GDM1 (cell line): ENCODE data around the gene C3.

Experiments used
- DNase-seq: peaks from one replicate; lab custom pipeline; 2025; lab: John Stamatoyannopoulos, UW

C3 gene

DNA sequence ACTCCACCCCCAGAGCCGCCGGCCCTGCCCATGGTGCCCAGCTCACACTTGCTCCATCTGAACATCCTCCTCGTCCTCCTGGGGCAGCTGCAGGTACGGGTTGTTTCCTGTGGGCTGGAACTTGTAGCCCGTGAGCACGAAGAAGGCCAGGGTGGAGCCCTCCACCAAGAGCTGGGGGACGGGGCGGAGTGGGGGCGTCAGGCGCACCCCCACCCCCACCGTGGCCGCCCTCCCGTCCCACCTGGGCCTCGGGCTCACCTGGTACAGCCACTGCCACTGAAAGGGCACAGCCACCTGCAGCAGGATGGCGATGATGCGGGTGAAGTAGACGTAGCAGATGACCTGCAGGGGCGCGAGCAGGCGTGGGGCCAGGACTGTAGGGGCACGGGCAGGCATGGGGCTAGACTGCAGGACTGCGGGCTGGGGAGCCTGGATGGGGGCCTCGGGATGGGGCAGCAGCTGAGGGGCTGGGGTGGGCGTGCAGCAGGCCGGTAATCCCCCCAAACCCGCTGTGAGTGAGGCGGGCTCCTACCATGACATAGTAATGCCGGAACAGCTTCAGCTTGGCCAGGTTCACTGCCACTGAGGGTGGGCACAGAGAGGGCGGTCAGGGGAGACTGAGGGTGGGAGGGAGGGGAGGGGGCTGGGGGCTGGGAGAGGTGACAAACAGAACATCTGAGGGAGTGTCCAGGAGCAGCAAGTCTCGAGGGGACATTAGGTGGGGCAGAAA is 10.7 kb upstream of the C3 start:
- no peak for DNase-seq

DNA sequence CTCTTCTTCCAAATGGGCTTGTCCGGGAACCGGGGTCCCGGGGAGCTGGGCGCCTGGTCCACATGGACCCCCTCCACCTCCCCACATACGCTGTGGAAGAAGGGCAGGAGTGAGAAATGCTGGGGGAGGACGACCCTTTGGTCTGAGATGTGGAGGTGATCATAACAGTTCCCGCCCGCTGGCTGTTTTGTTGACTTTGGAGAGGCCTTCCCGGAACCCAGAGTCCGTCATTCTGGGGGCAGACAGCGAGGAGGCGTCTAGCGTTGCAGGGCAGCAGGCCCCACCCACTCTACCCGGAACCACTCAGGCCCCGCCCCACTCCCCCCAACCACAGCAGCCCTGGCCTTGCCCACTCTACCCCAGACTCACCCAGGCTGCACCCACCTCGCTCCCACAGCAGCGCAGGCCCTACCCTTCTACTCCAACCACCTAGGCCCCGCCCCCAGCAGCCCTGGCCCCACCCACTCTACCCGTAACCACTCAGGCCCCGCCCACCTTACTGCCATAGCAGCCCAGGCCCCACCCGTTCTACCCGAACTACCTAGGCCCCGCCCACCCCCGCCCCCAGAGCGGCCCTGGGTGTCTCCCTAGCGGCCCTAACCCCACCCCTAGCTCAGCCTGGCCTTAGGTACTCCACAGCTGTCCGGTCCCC is 9.8 kb upstream of the C3 start:
- no peak for DNase-seq

DNA sequence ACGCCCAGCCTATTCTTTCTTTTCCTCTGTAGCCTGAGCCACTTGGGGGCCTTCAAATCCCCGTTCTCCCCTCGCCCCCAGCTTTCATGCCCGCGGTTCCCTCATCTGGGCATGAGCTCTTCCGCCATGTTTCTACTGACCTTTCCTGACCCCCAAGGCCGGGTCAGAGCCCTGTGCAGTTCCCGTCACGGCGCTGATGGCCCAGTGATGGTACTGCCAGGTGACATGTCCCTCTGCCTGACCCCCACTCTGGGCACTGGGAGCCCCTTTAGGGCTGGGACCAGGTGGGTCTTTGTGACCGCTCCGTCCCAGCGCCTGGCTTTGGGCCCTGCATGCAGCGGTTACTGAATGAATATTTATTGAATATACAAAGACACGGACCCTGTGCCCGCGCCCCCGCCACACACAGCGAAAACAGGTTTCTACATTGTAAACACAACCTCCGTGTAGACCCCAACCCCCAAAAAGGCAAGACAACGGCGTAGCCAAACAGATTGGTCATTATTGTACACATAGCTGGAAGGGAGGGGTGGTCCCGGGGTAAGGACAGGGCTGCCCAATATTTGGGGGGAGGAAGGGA is 9.2 kb upstream of the C3 start:
- DNase-seq: no peak

DNA sequence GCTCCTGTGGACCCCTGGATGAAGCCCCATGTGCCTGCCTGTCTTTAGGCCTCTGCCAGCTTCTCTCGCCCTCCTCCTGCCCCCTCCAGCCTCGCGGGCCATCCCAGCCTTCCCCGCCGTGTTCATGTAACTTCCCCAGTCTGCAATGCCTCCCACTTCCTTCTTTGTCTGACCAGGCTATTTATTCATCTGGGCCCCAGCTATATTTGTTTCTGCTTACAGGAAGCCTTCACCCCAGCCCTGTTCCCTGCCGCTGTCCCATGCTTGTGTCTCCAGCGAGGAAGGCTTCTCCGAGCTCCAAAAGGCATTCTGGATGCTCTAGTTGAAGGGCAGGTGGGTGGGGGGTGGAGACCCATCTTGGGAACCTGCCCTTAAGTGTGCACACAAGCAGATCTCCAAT is 7.9 kb upstream of the C3 start:
- DNase-seq: peak; percentile 77

DNA sequence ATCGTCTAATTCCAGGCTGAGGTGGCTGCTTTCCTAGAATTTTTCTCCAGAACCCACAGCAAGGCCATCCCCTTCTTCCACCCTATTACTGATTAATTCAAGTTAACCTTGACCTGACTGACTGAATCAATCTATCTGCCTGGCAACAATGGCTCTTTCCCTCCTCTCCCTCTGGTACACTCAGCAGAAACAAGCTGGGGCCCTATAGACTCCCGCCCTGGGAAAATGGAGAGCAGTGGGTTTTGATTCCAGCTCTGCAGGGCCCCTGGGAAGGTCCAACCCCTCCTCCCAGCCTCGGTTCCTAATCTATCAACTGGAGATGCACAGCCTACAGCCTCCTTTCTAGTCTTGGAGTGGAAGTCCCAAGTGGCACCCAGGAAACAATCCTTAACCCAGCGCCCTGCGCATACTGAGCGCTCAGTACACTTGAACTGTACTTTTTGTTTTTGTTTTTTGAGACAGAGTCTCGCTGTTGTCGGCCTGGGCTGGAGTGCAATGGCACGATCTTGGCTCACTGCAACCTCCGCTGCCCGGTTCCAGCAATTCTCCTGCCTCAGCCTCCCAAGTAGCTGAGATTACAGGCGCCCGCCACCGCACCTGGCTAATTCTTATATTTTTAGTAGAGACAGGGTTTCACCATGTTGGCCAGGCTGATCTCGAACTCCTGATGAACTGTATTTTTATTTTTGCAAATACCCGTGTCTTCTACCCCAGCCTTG is 5.2 kb upstream of the C3 start:
- no peak for DNase-seq

DNA sequence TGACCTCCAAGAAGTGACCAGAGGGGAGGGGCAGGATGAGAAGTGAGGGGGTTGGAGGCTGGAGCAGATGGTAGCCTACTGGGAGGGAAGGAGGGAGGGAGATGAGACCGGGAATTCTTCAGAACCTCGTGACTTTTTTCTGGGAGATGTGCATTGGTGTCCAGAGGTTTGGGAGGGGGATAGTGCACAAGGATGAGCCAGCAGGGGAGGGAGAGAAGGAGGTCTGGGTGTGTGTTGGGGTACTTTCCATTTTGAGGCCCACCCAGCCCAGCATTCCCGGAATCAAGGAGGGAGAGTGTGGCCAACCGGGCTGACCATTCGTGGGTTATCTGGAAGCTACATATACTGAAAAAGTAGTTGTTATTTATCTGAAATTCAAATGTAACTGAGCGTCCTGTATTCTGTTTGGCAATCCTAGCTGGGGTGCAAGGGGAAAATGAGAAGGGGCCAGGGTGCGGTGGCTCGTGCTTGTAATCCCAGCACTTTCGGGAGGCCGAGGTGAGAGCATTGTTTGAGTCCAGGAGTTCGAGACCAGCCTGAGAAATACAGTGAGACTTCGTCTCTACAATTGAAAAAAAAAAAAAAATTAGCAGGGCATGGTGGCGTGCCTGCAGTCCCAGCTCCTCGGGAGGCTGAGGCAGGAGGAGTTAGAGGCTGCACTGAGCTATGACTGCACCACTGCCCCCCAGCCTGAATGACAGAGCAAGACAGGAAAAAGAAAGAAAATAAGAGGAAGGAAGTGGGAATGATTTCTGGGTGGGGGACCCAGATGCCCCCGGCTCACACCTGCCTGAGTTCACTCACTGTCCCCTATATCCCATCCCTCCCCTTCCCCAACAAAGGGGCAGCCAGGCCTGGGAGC is 4.4 kb upstream of the C3 start:
- no peak for DNase-seq

DNA sequence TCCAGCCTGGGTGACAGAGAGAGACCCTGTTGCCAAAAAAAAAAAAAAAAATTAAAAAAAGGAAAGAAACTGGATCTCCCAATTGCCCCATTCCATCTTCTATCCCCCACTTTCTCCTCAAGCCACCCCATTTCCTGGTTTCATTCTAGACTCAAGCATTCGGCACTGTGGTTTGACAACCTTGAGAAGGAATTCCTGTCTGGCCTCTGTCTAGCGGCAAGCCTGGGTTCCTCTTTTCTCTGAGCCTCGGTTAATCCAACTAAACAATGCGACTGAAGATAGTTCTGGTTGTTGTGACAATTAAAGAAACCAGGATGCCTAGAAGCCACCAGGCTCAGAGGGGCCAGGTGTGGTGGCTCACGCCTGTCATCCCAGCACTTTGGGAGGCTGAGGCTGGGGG is 3.3 kb upstream of the C3 start:
- DNase-seq: peak; percentile 47

DNA sequence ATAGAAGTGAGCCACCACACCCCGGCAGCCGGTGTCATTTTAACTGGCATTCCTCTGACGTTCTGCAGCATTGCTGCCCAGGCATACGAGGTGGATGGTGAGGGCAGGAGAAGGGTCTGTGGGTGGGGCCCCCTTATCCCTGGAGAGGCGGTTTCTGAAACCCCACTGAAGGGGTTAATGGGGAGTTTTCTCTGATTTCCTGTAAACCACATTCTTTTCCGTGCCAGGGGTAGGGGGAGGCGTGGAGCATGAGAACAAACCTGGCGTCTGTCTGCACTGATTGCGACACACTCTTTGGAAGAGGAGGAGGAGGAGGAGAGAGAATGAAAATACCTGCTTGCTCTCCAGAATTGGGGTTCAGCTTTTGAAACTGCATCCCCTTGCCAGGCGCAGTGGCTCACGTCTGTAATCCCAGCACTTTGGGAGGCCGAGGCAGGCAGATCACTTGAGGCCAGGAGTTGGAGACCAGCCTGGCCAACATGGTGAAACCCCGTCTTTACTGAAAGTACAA is 2.7 kb upstream of the C3 start:
- DNase-seq: no peak

DNA sequence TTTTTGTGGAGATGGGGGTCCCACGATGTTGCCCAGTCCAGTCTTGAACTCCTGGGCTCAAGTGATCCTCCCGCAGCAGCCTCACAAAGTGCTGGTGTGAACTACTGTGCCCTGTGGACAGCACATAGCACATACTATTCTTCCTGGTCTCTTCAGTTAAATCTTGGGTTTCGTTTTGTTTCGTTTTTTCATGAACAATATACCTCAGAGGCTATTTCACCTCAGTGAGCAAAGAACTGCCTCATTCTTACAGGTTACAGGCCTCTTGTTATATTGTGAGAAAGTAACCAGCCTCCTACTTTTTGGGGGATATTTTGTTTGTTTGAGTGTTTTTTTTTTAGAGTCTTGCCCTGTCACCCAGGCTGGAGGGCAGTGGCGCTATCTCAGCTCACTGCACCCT is 1.3 kb upstream of the C3 start:
- no peak for DNase-seq

DNA sequence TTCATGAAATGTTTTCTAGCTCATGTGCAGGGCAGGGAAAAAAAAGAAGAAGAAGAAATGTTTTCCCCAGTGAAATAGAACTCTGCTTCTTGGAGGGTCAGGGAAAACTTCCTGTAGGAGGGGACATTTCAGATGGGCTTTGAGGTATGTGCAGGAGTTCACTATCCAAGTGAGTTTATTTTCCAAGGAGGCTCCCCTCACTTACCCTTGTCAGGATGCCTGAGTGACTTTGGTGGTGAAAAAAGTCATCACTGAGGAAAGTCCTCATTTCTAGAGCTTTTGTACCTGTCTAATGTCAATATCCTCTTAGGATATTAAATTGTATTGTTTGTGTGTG is 656 bp upstream of the C3 start:
- DNase-seq: no peak

DNA sequence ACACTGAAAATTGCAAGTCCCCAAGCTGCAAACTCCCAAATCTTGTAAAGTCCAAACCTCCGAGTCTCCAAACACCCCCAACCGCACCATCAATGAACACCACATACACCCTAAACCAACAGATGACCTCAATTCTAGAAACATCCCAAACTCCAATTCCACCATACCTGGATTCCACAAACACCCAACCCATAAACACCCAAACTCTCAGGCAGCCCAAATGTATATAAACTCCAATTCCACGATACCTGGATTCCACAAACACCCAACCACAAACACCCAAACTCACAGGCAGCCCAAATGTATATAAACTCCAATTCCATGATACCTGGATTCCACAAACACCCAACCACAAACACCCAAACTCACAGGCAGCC is 470 bp downstream of the C3 start:
- DNase-seq: no peak

DNA sequence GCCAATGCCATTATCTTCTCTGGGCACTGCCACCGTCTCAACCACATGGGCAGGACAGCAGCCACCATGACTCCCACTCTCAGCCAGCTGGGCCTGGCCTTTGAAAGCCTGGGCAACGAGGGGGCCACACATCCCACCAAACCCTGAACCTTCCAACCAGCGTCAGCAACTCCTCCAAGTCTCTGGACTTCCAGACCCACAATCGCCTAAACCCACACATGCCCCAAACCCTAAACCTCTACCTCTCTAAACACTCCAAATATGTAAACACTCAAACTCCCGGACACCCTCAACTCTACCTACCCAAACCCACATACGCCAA is 949 bp downstream of the C3 start:
- no peak for DNase-seq

DNA sequence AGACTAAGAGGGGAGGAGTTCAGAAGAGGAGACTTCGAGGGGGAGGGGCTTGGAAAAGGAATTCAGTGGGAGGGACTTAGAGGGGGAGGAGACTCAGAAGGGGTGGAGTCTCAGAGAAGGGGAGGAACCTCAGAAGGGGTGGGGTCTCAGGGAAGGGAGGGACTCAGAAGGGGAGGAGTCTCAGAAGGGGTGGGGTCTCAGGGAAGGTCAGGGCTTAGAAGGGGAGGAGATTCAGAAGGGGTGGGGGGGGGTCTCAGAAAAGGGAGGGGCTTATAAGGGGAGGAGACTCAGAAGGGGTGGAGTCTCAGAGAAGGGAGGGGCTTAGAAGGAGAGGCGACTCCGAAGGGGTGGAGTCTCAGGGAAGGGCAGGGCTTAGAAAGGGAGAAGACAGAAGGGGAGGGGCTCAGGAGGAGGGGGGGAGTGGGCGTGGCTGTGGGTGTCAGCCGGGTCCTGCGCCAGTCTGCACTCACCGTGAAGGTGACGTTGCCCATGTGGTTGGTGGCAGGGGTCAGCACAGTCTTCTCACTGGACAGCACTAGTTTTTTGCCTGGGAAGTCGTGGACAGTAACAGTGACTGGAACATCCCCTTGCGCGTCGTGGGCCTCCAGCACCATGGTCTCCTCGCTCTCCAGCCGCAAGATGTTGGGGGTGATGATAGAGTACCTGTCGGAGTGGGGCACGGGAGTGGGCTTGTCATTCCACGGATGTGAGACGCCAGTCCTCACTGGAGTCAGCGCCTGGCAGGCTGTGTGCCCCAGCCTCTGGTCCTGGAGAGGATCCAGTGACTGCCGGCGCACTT is 1.5 kb downstream of the C3 start:
- no peak for DNase-seq

DNA sequence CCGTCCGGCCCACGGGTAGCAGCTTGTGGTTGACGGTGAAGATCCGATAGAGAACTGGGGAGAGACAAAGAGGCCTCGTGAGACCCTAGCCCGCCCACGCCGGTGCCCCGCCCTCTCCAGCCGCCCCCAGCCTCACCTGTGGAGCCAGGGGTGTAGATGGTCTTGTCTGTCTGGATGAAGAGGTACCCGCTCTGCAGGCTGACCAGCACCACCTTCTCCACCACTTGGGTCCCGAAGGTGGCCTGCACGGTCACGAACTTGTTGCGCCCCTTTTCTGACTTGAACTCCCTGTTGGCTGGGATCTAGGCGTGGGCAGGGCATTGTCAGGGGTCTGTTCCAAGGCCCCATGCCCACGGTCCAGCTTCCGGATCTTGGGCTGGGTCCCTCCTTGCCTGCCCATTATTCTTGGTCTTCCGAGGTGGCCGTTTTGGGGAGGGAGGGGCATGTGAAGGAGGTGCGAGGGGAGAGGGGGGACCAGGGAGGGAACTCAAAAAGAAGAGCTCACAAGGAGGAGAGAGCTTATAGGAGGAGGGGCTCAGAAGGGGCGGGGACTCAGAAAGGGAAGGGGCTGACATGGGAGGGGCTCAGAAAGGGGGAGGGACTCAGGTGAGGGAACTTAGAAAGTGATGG is 2.2 kb downstream of the C3 start:
- no peak for DNase-seq

DNA sequence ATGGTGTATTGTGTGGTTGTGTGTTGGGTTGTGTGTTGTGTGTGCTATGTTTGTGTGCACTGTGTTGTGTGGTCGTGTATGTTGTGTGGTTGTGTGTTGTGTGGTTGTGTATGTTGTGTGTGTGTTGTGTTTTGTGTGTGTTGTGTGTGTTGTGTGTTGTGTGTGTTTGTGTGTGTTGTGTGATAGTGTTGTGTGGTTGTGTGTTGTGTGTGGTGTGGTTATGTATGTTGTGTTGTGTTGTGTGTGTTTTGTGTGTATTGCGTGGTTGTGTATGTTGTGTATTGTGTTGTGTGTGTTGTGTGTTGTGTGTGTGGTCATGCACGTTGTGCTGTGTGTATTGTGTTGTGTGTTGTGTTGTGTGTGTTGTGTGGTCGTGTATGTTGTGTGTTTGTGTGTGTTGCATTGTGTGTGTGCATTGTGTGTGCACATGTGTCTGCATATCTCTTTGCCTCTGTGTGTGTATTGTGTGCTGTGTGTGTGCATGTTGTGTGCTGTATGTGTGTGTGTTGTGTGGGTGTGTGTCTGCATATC is 2.9 kb downstream of the C3 start:
- no peak for DNase-seq

DNA sequence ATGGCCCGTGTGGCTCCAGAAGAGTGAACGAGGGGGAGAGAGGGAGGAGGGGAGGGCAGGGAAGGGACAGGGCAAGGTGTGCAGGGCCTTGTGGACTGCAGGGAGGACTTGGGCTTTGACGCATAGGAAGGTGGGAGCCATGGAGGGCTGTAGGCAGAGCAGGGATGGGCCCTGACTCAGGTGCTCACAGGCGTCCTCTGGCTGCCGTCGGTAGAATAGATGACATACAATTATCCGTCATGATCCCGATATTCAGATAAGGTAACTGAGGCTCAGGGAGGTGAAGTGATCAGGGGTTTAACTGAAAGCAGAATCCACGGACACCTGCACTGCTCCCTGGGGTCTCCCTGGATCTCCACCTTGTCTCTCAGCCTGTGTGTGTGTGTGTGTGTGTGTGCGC is 3.4 kb downstream of the C3 start:
- DNase-seq: no peak

DNA sequence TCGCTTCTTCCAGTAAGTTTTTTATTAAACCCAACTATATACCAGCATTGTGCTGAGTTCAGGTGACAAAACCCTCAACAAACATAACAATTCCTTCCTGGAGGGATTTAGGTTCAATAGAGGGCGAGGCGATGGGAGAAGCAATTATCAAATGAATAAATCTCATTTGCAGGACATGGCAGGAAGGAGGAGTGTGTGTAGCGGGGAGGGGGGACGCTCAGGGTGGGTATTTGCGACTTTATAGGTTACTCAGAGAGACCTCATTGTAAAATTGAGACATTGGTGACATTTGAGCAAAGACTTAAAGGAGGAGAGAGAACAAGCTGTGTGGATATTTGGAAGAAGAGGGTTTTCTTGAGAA is 3.9 kb downstream of the C3 start:
- DNase-seq: no peak

DNA sequence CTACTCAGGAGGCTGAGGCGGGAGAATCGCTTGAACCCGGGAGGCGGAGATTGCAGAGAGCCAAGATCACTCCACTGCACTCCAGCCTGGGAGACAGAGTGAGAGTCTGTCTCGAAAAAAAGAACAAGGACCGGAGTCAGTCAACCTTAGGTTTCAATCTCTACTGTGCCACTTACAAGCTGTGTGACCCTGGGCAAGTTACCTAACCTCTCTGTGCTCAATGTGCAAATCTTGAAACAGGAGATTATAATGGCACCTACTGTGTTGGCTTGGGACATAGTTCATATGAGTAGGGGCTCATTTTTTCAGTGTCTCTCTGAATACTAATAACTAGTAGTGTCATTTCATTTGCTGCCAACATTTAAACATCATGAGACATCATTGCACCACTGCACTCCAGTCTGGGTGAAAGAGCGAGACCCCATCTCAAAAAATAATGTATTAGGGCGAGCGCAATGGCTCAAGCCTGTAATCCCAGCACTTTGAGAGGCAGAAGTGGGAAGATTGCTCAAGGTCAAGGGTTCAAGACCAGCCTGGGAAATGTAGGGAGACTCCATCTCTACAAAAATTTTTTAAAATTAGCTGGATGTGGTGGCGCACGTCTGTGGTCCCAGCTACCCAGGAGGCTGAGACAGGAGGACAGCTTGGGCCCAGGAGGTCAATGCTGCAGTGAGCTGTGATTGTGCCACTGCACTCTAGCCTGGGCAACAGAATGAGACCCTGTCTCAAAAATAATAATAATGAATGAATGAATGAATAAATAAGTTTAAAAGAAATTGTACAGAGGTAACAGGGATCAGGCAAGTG is 5.5 kb downstream of the C3 start:
- DNase-seq: no peak

DNA sequence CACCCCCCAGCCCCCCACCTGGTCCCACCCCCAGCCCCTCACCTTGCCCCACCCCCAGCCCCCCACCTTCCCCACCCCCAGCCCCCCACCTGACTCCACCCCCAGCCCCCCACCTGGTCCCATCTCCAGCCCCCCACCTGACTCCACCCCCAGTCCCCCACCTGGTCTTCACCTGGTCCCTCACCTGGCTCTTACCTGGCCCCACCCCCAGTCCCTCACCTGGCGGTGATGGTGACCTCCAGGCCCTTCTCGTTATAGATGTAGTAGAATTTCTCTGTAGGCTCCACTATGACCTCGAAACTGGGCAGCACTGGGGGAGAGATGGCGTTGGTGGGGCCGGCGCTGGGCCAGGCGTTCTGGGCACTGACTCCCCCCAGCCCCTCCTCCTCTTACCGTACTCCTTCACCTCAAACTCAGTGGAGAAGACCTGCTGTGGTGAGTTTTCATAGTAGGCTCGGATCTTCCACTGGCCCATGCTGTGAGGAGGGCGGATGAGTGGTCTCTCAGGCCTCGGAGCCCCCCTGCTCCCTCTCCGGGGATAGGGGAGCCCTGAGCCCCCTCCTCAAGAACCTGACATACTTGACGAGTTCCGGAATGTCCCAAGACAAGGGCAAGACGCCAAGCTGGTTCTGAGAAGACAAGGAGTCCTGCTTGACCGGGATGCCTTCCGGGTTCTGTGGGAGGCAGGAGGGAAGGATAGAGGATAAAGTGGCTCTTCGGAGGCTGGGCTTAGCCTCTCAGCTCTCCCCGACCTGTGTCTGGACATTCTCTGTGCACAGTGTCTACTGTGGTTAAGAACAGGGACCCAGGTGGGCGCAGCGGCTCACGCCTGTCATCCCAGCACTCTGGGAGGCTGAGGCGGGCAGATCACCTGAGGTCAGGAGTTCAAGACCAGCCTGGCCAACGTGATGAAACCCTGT is 6.4 kb downstream of the C3 start:
- DNase-seq: no peak
